ENCODE measurements around the gene SLC30A3. TPM values are rescaled to one million over a fixed set of nuclear protein-coding genes. Genes with fewer than 3 reads are reported as not detected.

SLC30A3 gene
- total and polyA plus RNA-seq, 2 of the 13 experiments (the other 11 are each of a cell fraction or from before 2014, with no cell fraction given), result 0.38 to 0.79 TPM

DNA sequence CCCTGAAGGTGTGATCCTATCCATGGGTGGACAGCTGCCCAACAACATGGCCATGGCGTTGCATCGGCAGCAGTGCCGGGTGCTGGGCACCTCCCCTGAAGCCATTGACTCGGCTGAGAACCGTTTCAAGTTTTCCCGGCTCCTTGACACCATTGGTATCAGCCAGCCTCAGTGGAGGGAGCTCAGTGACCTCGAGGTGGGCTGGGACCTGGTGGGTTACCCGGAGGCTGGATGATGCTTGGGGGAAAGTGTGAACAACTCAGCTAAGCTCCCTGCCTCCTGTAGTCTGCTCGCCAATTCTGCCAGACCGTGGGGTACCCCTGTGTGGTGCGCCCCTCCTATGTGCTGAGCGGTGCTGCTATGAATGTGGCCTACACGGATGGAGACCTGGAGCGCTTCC, 29.5 kb downstream of the SLC30A3 start (continued):
- TF ChIP-seq ZBTB8A (CRISPR knock-in tag; IDR thresholded peaks at IDR 0.05; ENCODE audit: borderline replicate concordance, low read depth), result no peak

DNA sequence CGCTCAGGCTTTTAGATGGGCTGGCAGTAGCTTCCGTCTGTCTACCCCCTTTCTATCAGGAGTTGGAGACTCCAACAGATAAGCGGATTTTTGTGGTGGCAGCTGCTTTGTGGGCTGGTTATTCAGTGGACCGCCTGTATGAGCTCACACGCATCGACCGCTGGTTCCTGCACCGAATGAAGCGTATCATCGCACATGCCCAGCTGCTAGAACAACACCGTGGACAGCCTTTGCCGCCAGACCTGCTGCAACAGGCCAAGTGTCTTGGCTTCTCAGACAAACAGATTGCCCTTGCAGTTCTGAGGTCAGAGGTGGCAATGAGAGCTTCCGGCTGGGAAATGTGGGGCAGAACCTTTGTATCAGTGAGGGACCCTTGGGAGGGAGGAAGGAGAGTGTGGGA, 30.9 kb downstream of the SLC30A3 start:
- Histone ChIP-seq H3K4me3 (replicated peaks in 1 of 3; ENCODE audit: insufficient read depth in 1 of 3, low read depth in 2 of 3, low read length in 3 of 3) (no peak overlapping the region), H3K4me1 (ENCODE audit: insufficient read depth, low read length) (peaks cover 9% of the 10 kb centered on the region; the same call in 1 of the 2 replicates), H3K27ac (ENCODE audit: extremely low read length, insufficient read depth, low read length) (no peak overlapping the region), H3K27me3 (ENCODE audit: control insufficient read depth in 1 of 2, insufficient read depth in 2 of 2, low read length in 2 of 2) (no peaks in the 10 kb centered on the region), H3K79me2 (ENCODE audit: insufficient read depth, low read length) (no peaks in the 10 kb centered on the region), H4K20me1 (ENCODE audit: insufficient read depth, low read length) (no peaks in the 10 kb centered on the region), H3K4me2 (ENCODE audit: low read depth, low read length) (no peak overlapping the region), H2AFZ (ENCODE audit: low read length) (no peak overlapping the region), H3K9me3 (ENCODE audit: low read length) (no peaks in the 10 kb centered on the region), H3K36me3 (replicated peaks in 1 of 2; ENCODE audit: control insufficient read depth in 1 of 2, insufficient read depth in 2 of 2, low read length in 2 of 2) (peaks cover 58 to 78% of the 10 kb centered on the region in 2 experiments), H3K9ac (ENCODE audit: insufficient read depth, low read depth, low read length) (no peak overlapping the region)
- FAIRE-seq (no peak), ATAC-seq (no peak), DNase-seq (ENCODE audit: low spot score) (no peak)
- POLR2A ChIA-PET, result interaction anchor here (0.5 kb wide), 1 partner anchor 21 kb away, joined by 3 read pairs; no protein-coding TSS in a partner anchor
- intact Hi-C loops (cut with micrococcal nuclease; ENCODE audit: unreplicated experiment) (no loop called here), in situ Hi-C loops (cut with HindIII; ENCODE audit: extremely low pct_ligation_motif_present, low pct_unique_long_range_greater_than_20kb) (no loop called here)
- no TSS peak for BruUV-seq (replicated peaks)
- WGBS (ENCODE audit: low lambda C conversion rate), result 97% methylated on average over 13 of the region's 13 CpGs
- CTCF ChIA-PET (ENCODE audit: low intra/inter-chr PET ratio, low total read pairs), result no interaction called here
- TF ChIP-seq, protein P1, sequence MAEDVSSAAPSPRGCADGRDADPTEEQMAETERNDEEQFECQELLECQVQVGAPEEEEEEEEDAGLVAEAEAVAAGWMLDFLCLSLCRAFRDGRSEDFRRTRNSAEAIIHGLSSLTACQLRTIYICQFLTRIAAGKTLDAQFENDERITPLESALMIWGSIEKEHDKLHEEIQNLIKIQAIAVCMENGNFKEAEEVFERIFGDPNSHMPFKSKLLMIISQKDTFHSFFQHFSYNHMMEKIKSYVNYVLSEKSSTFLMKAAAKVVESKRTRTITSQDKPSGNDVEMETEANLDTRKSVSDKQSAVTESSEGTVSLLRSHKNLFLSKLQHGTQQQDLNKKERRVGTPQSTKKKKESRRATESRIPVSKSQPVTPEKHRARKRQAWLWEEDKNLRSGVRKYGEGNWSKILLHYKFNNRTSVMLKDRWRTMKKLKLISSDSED (CRISPR knock-in tag; IDR thresholded peaks at IDR 0.05), result no peak
- TF ChIP-seq MAFF (IDR thresholded peaks at IDR 0.05; ENCODE audit: low read depth, low read length), result no peak
- TF ChIP-seq PTBP1 (IDR thresholded peaks at IDR 0.05; ENCODE audit: low read depth, low read length, poor library complexity, severe bottlenecking), result no peak
- TF ChIP-seq, protein P2, sequence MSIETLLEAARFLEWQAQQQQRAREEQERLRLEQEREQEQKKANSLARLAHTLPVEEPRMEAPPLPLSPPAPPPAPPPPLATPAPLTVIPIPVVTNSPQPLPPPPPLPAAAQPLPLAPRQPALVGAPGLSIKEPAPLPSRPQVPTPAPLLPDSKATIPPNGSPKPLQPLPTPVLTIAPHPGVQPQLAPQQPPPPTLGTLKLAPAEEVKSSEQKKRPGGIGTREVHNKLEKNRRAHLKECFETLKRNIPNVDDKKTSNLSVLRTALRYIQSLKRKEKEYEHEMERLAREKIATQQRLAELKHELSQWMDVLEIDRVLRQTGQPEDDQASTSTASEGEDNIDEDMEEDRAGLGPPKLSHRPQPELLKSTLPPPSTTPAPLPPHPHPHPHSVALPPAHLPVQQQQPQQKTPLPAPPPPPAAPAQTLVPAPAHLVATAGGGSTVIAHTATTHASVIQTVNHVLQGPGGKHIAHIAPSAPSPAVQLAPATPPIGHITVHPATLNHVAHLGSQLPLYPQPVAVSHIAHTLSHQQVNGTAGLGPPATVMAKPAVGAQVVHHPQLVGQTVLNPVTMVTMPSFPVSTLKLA (IDR thresholded peaks at IDR 0.05), result no peak
- TF ChIP-seq ZKSCAN1 (IDR thresholded peaks at IDR 0.05; ENCODE audit: low read length), result no peak
- no peak for TF ChIP-seq ZNF180 (CRISPR knock-in tag; IDR thresholded peaks at IDR 0.05; ENCODE audit: borderline replicate concordance, low read depth)
- TF ChIP-seq RAD21 (CRISPR knock-in tag; IDR thresholded peaks at IDR 0.05), result no peak
- TF ChIP-seq STAT5B (CRISPR knock-in tag; IDR thresholded peaks at IDR 0.05), result no peak
- no peak for TF ChIP-seq TCF7L2 (IDR thresholded peaks at IDR 0.05; ENCODE audit: low read depth, low read length)
- no peak for TF ChIP-seq POLR2AphosphoS2 (IDR thresholded peaks at IDR 0.05; ENCODE audit: low read depth, low read length)
- TF ChIP-seq, protein P3, sequence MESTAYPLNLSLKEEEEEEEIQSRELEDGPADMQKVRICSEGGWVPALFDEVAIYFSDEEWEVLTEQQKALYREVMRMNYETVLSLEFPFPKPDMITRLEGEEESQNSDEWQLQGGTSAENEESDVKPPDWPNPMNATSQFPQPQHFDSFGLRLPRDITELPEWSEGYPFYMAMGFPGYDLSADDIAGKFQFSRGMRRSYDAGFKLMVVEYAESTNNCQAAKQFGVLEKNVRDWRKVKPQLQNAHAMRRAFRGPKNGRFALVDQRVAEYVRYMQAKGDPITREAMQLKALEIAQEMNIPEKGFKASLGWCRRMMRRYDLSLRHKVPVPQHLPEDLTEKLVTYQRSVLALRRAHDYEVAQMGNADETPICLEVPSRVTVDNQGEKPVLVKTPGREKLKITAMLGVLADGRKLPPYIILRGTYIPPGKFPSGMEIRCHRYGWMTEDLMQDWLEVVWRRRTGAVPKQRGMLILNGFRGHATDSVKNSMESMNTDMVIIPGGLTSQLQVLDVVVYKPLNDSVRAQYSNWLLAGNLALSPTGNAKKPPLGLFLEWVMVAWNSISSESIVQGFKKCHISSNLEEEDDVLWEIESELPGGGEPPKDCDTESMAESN (CRISPR knock-in tag; conservative IDR thresholded peaks at IDR 0.05), result no peak
- TF ChIP-seq XBP1 (CRISPR knock-in tag; IDR thresholded peaks at IDR 0.05), result no peak
- TF ChIP-seq SNAI1 (CRISPR knock-in tag; IDR thresholded peaks at IDR 0.05; ENCODE audit: borderline replicate concordance), result no peak
- TF ChIP-seq, protein P4, sequence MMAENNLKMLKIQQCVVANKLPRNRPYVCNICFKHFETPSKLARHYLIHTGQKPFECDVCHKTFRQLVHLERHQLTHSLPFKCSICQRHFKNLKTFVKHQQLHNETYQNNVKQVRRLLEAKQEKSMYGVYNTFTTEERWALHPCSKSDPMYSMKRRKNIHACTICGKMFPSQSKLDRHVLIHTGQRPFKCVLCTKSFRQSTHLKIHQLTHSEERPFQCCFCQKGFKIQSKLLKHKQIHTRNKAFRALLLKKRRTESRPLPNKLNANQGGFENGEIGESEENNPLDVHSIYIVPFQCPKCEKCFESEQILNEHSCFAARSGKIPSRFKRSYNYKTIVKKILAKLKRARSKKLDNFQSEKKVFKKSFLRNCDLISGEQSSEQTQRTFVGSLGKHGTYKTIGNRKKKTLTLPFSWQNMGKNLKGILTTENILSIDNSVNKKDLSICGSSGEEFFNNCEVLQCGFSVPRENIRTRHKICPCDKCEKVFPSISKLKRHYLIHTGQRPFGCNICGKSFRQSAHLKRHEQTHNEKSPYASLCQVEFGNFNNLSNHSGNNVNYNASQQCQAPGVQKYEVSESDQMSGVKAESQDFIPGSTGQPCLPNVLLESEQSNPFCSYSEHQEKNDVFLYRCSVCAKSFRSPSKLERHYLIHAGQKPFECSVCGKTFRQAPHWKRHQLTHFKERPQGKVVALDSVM (CRISPR knock-in tag; IDR thresholded peaks at IDR 0.05), result no peak
- TF ChIP-seq, protein P5, sequence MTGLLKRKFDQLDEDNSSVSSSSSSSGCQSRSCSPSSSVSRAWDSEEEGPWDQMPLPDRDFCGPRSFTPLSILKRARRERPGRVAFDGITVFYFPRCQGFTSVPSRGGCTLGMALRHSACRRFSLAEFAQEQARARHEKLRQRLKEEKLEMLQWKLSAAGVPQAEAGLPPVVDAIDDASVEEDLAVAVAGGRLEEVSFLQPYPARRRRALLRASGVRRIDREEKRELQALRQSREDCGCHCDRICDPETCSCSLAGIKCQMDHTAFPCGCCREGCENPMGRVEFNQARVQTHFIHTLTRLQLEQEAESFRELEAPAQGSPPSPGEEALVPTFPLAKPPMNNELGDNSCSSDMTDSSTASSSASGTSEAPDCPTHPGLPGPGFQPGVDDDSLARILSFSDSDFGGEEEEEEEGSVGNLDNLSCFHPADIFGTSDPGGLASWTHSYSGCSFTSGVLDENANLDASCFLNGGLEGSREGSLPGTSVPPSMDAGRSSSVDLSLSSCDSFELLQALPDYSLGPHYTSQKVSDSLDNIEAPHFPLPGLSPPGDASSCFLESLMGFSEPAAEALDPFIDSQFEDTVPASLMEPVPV (CRISPR knock-in tag; IDR thresholded peaks at IDR 0.05), result no peak
